Body of pancreas (tissue), 4 donors: ENCODE measurements around the gene GAREM1.

Source experiments
- POLR2A ChIP-seq, 3 donors: fragments of 450-650 bp; IDR thresholded peaks; one replicate each; pipeline ENCODE4 v1.6.1; 2016; ENCODE audit warnings: antibody characterized with exemption in 3 of 3, mild to moderate bottlenecking in 2 of 3
- TF ChIP-seq, protein P1 (sequence below), 7 experiments: fragments of 450-650 bp in 4 of 7; fragments of 200-600 bp in 3 of 7; sonication (generic) in 3 of 7; IDR thresholded peaks; one replicate each; pipeline ENCODE4 v1.5.1; 2016 to 2019; ENCODE audit warnings: antibody characterized with exemption in 7 of 7

DNA sequence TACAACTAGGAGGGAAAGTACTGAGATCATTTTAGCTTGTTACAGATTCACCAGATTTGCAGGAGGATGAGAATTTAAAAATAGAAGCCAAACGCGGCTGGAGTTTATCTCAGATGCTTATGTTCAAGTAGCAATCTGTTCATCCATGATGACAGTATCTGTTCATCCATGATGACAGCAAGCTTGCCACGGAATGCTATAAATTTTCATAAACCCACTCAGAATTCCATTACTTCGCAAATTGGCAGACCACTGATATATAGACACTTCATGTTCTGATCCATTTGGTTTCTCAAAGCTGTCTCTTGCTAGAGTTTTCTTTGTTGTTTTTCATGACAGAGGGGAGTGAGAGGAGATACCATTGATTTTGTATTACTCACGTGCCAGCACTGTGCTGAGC is 84.2 kb downstream of the GAREM1 start:
- TF ChIP-seq, protein P1, sequence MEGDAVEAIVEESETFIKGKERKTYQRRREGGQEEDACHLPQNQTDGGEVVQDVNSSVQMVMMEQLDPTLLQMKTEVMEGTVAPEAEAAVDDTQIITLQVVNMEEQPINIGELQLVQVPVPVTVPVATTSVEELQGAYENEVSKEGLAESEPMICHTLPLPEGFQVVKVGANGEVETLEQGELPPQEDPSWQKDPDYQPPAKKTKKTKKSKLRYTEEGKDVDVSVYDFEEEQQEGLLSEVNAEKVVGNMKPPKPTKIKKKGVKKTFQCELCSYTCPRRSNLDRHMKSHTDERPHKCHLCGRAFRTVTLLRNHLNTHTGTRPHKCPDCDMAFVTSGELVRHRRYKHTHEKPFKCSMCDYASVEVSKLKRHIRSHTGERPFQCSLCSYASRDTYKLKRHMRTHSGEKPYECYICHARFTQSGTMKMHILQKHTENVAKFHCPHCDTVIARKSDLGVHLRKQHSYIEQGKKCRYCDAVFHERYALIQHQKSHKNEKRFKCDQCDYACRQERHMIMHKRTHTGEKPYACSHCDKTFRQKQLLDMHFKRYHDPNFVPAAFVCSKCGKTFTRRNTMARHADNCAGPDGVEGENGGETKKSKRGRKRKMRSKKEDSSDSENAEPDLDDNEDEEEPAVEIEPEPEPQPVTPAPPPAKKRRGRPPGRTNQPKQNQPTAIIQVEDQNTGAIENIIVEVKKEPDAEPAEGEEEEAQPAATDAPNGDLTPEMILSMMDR (IDR thresholded peaks at IDR 0.05): no peak
- no peak for TF ChIP-seq POLR2A (IDR thresholded peaks at IDR 0.05)
